Measurements from ENCODE around the gene TSPAN32.

DNA sequence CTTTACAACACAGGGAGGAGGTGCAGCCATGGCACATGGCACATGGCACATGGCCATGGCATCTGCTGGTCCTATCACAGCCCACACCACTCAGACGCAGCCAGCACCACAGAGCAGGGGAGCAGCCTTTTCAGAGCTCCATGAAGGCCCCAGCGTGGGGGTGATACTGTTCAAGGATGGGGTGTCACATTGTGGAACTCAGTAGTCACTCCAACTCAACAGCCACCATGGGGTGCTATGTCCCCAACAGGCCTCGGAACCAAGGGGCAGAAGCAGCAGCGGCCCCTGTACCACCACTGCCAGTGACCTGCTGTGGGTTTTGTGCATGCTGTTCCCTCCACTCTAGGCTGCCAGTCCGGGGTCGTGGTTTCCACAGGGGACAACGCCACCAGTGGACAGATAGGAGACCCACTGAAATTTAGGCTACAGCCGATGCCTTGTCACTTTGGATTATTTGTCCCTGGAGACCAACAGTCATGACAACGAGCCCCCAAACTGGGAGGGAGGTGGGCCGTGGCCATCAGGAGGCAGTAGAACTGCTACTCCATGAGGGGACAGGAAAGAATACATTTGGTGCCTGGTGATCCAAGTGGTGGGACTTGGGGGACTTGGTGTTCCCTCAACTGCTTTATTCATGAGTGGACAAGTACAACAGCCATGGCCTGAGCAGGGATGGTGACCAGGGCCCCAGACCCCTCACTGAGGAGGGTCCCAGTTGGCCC is 44.9 kb downstream of the TSPAN32 start:
- TF ChIP-seq, protein P1, sequence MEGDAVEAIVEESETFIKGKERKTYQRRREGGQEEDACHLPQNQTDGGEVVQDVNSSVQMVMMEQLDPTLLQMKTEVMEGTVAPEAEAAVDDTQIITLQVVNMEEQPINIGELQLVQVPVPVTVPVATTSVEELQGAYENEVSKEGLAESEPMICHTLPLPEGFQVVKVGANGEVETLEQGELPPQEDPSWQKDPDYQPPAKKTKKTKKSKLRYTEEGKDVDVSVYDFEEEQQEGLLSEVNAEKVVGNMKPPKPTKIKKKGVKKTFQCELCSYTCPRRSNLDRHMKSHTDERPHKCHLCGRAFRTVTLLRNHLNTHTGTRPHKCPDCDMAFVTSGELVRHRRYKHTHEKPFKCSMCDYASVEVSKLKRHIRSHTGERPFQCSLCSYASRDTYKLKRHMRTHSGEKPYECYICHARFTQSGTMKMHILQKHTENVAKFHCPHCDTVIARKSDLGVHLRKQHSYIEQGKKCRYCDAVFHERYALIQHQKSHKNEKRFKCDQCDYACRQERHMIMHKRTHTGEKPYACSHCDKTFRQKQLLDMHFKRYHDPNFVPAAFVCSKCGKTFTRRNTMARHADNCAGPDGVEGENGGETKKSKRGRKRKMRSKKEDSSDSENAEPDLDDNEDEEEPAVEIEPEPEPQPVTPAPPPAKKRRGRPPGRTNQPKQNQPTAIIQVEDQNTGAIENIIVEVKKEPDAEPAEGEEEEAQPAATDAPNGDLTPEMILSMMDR (conservative IDR thresholded peaks at IDR 0.05 in 1 of 2, IDR thresholded peaks at IDR 0.05 in 1 of 2; ENCODE audit: low read depth in 1 of 2, low read length in 2 of 2), result no peak
- no peak for TF ChIP-seq EZH2 (IDR thresholded peaks at IDR 0.05; ENCODE audit: low read length, missing control alignments)

Measured in fibroblast of lung (primary cell).